Hematopoietic multipotent progenitor cell treated with erythropoietin and hydrocortisone succinate and interleukin-3 and kit ligand, for 4 days (in vitro differentiated cells): ENCODE results near the gene ELP4.

Experiments used
- DNase-seq: peaks from one replicate; pipeline ENCODE4 v3.0.0-alpha.2; 2015

The ELP4 gene

DNA sequence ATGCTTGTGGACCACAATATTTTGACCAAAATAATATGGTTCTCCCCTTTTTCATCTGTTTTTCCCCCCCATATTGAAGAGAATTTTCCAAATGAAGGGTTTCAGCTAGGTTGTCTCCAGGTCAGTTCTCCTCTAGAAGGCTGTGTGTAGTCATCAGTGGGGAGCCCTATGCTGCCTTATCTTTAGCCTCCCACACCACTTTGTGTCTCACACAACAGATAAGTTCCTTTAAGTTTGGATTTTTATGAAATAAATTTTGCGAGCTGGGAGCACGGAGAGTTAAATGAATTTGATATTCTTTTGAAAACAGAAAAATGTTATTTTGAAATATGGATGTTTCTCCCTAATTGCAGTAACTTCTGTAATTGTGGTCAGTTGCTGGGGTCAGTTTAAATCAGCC is 272.7 kb downstream of the ELP4 start:
- DNase-seq = no peak

DNA sequence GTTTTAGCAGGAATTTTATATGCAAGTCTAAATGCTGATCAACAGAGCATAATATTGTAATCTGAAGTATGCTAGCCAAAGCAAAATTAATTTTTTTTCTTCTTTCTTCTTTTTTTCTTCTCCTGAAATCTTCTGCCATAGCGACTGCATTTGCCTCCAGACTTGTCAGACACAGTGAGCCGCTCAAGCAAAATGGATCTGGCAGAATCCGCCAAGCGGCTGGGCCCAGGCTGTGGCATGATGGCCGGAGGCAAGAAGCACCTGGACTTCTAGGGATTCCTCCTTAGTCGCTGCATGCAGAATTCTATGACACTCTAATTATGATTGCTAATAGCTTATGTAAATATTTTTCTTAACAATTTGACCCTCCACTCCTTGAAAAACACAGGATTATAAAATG is 273.7 kb downstream of the ELP4 start:
- no peak for DNase-seq

GRCh38 chr11:31784611-31785010 is 275.0 kb downstream of the ELP4 start:
- no peak for DNase-seq

- DNase-seq = no peak
Observed at GRCh38 chr11:31786996-31787685, 277.6 kb downstream of the ELP4 start.

DNA sequence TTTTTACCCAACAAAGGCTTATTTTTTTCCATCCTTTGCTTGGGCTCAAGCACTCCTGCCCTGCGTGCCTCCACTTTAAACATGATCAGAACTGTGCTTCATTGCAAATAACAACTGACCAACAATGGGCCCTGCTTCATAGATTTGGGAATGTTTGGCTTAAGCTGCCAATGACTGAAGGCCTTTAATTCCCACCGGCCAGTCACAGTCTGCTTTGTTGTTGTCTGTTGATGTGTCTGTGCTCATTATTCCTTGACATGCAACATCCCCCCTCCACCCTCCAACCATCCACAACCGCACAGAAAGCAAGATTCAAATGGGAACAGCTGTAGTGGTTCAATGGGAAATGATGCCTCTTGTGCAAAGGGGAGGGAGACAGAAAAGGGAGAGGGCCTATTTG is 278.5 kb downstream of the ELP4 start:
- DNase-seq = no peak

GRCh38 chr11:31790649-31791048 is 281.1 kb downstream of the ELP4 start:
- DNase-seq = no peak

DNA sequence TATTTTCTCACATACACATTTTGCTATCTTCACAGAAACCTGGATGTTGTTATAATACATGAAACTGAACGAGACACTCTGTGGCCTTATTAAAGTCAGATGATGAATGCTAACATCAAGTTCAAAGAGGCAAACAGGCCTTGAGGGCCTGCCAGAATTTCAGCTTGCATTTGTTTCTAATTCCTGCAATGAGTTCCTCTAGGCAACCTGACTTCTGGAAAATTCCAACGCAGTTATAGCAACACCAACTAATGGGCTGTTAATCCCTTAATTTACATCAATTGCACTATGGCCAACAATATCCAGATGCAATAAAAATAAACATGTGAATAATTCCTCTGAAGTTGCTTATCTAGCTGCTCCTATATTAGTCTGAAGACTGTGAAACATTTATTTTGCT is 282.5 kb downstream of the ELP4 start:
- DNase-seq = no peak

DNA sequence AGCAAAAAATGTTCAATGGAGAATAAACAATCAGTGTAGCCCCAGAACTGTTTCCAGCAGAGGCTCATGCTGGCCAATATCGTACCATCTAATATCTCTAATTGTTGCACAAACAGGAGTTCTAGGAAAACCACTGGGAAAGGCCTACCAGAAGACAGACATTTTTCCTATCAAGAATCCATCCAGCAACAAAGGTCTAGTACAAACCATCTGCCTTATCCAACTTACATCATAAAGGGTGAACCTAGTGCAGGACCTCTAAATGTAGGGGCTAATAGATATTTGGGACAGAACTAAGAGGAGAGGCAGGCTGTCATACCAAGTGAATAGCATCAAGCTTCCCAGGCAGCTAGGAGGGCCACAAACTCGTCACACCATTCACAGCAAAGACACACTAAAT is 282.9 kb downstream of the ELP4 start:
- no peak for DNase-seq

GRCh38 chr11:31793264-31793663 is 283.7 kb downstream of the ELP4 start:
- DNase-seq = no peak

- no peak for DNase-seq
Observed at GRCh38 chr11:31794548-31794947, 285.0 kb downstream of the ELP4 start.

GRCh38 chr11:31795706-31796498 is 286.3 kb downstream of the ELP4 start:
- DNase-seq = no peak

DNA sequence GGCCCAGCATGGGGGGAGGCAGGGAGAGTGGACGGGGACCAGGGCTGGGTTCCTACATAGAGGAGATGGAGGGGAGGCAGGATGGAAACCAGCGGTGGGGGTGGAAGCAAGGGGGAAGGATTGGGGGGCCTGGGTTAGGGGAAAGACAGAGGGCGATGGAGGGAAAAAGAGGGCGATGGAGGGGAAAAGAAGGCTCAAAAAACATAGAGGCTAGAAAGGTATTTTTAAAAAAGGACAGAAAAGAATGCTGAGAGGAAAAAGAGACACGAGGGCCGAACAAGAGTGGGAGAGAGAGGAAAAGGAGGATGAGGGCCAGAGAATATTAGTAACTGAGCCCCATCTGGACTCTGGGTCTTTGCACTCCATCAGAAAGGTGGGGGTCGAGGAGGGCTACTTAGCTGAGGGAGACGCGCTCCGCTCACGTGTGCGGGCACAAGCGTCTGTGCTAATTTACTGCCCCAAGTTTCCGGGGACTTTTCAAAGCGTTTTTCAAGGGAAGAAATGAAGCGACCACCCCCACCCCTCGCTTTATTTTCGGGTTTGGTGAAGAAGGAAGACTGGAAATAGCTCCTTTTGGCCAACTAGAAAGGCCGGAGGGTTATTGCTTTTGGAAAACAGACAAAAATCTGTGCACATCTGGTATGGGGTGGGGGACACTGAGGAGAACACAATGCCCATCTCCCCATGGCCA is 287.1 kb downstream of the ELP4 start:
- DNase-seq = no peak

- DNase-seq = no peak
Observed at GRCh38 chr11:31797190-31798056, 287.9 kb downstream of the ELP4 start.

DNA sequence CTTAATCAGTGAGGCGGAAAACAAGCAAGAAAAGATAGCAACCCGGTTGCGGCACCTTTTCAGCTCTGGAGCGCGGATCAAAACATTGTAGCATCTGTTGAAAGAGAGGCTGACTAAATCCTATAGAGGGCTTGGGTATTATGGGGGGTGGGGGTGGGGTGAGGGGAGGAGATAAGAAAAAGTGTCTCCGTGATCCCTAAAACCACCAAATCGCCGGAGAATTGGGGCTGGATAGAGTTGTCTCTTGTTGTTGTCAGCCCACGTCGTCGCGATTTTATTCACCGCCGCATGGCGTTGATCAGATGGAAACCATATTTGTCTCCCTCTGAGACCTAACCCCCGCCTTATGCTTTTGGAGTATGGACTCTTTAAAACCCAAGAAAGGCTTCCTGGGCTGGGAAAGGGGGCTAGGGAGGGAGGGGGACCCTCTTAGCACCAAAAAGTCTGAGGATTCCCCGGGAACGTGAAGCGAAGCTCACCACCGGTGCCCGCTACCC is 288.5 kb downstream of the ELP4 start:
- DNase-seq = no peak

GRCh38 chr11:31798554-31799434 is 289.2 kb downstream of the ELP4 start:
- peak; percentile 54 for DNase-seq

DNA sequence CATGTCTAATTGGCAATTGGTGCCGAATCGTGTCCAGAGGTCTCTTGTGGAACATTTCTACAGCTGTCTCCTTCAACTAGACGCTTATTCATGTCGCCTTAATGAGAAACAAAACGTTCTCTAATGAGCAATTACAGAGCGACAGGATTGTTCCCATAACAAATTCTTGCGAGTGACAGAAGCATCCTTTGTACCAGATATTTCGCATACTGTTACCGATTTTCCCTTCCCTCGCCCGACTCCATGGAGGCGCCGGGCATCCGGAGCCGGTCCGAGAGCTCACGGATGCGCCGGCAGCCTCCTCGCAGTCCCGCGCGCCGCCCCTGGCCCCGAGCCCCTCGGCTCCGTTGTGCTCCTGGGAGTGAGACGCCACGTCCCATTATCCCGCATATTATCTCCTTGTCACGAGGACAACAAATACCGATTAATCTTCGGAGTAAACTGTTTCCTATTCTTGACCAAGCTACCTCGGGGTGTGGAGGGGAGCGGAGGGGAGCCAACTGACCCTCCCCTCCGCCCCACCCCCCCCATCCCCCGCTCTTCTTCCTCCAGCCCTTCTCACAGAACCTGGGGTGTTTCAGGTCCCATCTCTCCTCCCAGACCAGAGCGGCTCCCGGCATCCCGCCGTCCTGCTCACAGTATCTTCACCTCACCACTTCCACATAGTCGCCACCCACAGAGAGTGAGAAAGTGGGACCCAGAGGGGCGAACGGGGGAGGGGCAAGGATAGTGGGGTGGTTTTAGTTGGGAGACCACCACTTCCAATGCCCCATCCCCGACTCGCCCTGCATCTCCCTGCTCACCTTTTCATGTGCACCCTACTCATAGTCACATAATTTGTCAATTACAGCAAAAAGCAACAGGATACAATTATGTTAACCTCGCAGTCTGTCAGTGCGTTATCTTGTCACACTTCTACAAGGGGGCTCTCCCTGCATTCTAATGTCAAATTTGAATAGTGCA is 290.1 kb downstream of the ELP4 start:
- no peak for DNase-seq

- no peak for DNase-seq
Observed at GRCh38 chr11:31800398-31801265, 291.1 kb downstream of the ELP4 start.

DNA sequence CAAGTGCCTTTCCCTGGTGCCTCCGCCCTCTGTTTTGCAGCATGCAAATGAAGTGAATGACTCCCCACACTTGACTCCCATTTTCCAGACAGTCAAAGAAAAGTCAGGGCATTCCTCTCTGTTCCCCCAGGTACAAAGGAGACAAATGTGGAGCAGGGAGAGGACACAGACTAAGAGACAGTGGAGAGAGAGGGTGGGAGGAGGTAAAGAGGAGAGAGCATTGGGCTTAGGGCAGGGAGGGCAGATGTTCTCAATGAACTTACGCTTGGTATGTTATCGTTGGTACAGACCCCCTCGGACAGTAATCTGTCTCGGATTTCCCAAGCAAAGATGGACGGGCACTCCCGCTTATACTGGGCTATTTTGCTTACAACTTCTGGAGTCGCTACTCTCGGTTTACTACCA is 291.7 kb downstream of the ELP4 start:
- DNase-seq = no peak

- no peak for DNase-seq
Observed at GRCh38 chr11:31802000-31802551, 292.5 kb downstream of the ELP4 start.
